G401.6 (cell line): ENCODE data around the gene FNDC5.
A peak's percentile ranks its signal among the peaks of the same experiment; 100 is the strongest.
"Not testable (repeated sequence)": the region's sequence is repeated elsewhere in the genome, so short reads cannot be mapped to it uniquely, and the experiment has no call there.

Experiments
- FAIRE-seq: peaks from 2 replicates; lab custom pipeline; 2012; peaks lifted over from hg19 to GRCh38; lab: Jason Lieb, UNC

FNDC5 gene

GRCh38 chr1:32870615-32871363, at the start of gene FNDC5:
Gene FNDC5, minus strand, starts transcription at chr1:32870912.
- FAIRE-seq: no peak

- no peak for FAIRE-seq
Observed at GRCh38 chr1:32919811-32920733, 49.4 kb upstream of the FNDC5 start.

GRCh38 chr1:32918179-32918578, 47.5 kb upstream of the FNDC5 start:
- FAIRE-seq: no peak

GRCh38 chr1:32917521-32917920, 46.8 kb upstream of the FNDC5 start:
- FAIRE-seq: no peak

GRCh38 chr1:32915766-32916706, 45.3 kb upstream of the FNDC5 start:
- peak; percentile 33 for FAIRE-seq

- no peak for FAIRE-seq
Observed at GRCh38 chr1:32910319-32910718, 39.6 kb upstream of the FNDC5 start.

GRCh38 chr1:32907435-32907834, 36.7 kb upstream of the FNDC5 start:
- FAIRE-seq: no peak

GRCh38 chr1:32906654-32907053, 35.9 kb upstream of the FNDC5 start:
- no peak for FAIRE-seq

GRCh38 chr1:32905588-32905987, 34.9 kb upstream of the FNDC5 start:
- FAIRE-seq: not testable (repeated sequence)

- FAIRE-seq: no peak
Observed at GRCh38 chr1:32904797-32905196, 34.1 kb upstream of the FNDC5 start.

- no peak for FAIRE-seq
Observed at GRCh38 chr1:32903991-32904785, 33.5 kb upstream of the FNDC5 start.

- FAIRE-seq: no peak
Observed at GRCh38 chr1:32902535-32902920, 31.8 kb upstream of the FNDC5 start.

- FAIRE-seq: no peak
Observed at GRCh38 chr1:32901823-32902534, 31.3 kb upstream of the FNDC5 start.

GRCh38 chr1:32900956-32901822, 30.5 kb upstream of the FNDC5 start, which contains the start of gene TMEM54:
Gene TMEM54, minus strand, starts transcription at chr1:32901389. Its CDS starts 151 bp downstream, at chr1:32901238.
- FAIRE-seq: no peak

- FAIRE-seq: no peak
Observed at GRCh38 chr1:32900371-32900955, 29.8 kb upstream of the FNDC5 start.

- no peak for FAIRE-seq
Observed at GRCh38 chr1:32899586-32900296, 29.0 kb upstream of the FNDC5 start.

- no peak for FAIRE-seq
Observed at GRCh38 chr1:32898958-32899357, 28.2 kb upstream of the FNDC5 start.

GRCh38 chr1:32898056-32898455, 27.3 kb upstream of the FNDC5 start:
- no peak for FAIRE-seq
